Lower leg skin (tissue), 4 donors: Measurements from ENCODE around the gene DPP8. TPM values are rescaled to one million over a fixed set of nuclear protein-coding genes. Genes with fewer than 3 reads are reported as not detected.
"Not testable (repeated sequence)": the region's sequence is repeated elsewhere in the genome, so short reads cannot be mapped to it uniquely, and the experiment has no call there.

Experiments used
- DNase-seq, 2 donors: peaks; one replicate each; pipeline ENCODE4 v3.0.0-alpha.2; 2019; ENCODE audit warnings: low spot score in 2 of 2
- H3K4me3 ChIP-seq: fragments of 200-600 bp; sonication (generic); 2 replicates; pipeline ENCODE4 v1.5.1; 2017; ENCODE audit warnings: mild to moderate bottlenecking, low read depth; ENCODE audit not compliant: poor library complexity, severe bottlenecking
- POLR2A ChIP-seq, 2 donors: fragments of 450-650 bp; IDR thresholded peaks; one replicate each; pipeline ENCODE4 v1.6.1; 2016 to 2017; ENCODE audit warnings: antibody characterized with exemption in 2 of 2, mild to moderate bottlenecking in 1 of 2, moderate library complexity in 1 of 2
- WGBS, 2 donors: methylation state at CpG; one replicate each; pipeline ENCODE4 v1.1.5; 2018; 5-methylcytosine and 5-hydroxymethylcytosine counted together
- intact Hi-C: fragments of 100-400 bp; cut with DNase I; formaldehyde crosslinking; loops from one replicate; pipeline ENCODE4 v1.15.0; 2023; ENCODE audit warnings: low total_unique reads
- total RNA-seq, 4 donors: library from RNA; depleted of rRNA; stranded (reverse); fragments of >200 nt; gene quantifications; one replicate each; pipeline ENCODE4 v1.1.0, GENCODE V29; 2016
- TF ChIP-seq, protein P1 (sequence below), 3 donors: fragments of 450-650 bp; IDR thresholded peaks; one replicate each; pipeline ENCODE4 v1.5.1; 2016; ENCODE audit warnings: antibody characterized with exemption in 3 of 3, mild to moderate bottlenecking in 3 of 3, moderate library complexity in 2 of 3

DPP8 gene
- total RNA-seq, 4 donors from 2014 or later = 23.3 to 35.4 (median 31.1) TPM

DNA sequence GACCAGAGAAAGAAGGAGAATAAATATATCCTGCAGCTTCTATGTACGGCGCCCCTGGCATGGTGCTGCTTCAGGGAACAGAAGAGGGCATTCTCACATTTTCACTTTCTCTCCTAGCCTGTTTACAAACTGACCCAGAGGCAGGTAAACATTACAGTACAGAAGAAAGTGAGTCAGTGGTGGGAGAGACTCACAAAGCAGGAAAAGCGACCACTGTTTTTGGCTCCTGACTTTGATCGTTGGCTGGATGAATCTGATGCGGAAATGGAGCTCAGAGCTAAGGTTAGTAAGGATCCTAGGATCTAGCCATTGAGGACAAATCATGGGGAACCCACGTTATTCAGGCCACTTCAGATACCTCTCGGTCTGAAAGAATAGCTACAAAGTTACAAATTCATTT is 39.1 kb upstream of the DPP8 start:
- WGBS, 2 donors = 94 to 98% methylated on average over 7 of the region's 7 CpGs
- intact Hi-C loops = no loop called here
- no peak for DNase-seq
- H3K4me3 ChIP-seq = no peak overlapping the region
- TF ChIP-seq, protein P1, sequence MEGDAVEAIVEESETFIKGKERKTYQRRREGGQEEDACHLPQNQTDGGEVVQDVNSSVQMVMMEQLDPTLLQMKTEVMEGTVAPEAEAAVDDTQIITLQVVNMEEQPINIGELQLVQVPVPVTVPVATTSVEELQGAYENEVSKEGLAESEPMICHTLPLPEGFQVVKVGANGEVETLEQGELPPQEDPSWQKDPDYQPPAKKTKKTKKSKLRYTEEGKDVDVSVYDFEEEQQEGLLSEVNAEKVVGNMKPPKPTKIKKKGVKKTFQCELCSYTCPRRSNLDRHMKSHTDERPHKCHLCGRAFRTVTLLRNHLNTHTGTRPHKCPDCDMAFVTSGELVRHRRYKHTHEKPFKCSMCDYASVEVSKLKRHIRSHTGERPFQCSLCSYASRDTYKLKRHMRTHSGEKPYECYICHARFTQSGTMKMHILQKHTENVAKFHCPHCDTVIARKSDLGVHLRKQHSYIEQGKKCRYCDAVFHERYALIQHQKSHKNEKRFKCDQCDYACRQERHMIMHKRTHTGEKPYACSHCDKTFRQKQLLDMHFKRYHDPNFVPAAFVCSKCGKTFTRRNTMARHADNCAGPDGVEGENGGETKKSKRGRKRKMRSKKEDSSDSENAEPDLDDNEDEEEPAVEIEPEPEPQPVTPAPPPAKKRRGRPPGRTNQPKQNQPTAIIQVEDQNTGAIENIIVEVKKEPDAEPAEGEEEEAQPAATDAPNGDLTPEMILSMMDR (IDR thresholded peaks at IDR 0.05) = no peak
- no peak for TF ChIP-seq POLR2A (IDR thresholded peaks at IDR 0.05)

DNA sequence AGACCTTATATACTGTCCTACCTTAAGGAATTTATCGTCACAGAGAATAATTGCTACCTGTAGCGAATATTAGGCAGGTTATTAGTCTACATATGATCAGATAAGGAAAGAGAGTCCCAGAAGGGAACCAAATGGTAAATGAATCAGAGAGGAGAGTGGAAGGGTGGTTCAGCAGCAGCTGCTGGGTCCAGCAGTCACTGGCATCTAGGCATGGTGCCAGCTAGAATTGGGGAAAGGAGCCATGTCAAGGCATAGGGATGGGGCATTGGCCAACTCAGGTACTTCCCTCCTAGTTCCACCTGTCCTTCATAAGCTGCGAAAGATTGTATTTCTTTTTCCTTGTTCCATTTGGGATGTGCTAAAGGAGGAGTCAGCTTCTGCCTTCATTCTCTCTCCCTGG is 36.2 kb upstream of the DPP8 start:
- intact Hi-C loops = no loop called here
- WGBS, 2 donors = 95 to 96% methylated on average over 3 of the region's 3 CpGs
- no peak overlapping the region for H3K4me3 ChIP-seq
- DNase-seq = no peak
- TF ChIP-seq, protein P1 (IDR thresholded peaks at IDR 0.05) = no peak
- no peak for TF ChIP-seq POLR2A (IDR thresholded peaks at IDR 0.05)

DNA sequence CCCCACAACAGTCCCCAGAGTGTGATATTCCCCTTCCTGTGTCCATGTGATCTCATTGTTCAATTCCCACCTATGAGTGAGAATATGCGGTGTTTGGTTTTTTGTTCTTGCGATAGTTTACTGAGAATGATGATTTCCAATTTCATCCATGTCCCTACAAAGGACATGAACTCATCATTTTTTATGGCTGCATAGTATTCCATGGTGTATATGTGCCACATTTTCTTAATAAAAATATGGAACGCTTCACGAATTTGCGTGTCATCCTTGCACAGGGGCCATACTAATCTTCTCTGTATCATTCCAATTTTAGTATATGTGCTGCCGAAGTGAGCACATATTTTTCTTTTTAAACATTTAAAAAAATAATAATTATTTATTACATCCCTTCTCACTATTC is 35.4 kb upstream of the DPP8 start:
- H3K4me3 ChIP-seq, intact Hi-C loops, DNase-seq: not testable (repeated sequence)
- WGBS, 2 donors = 94 to 98% methylated on average over 5 of the region's 6 CpGs

DNA sequence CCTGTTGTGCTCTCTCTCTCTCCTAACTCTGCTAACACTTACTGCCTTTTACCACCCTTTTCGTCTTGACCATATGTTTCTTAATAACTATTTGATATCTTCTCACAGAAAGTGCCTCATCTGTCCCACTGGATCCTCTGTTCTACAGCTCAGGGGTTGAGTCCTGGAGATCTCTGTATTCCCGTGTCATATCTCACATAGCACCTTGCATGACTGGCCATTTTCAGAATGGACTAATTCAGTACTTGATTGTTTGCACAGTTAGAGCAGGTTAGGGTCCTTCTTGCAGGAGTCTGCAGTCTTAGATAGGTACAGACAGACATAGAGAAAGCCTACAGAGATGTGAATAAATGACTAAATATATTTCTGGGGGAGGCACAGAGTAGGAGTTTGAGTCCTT is 33.7 kb upstream of the DPP8 start:
- WGBS, 2 donors = 72 to 85% methylated on average over 2 of the region's 2 CpGs
- no peak for DNase-seq
- TF ChIP-seq, protein P1 (IDR thresholded peaks at IDR 0.05) = no peak
- no peak for TF ChIP-seq POLR2A (IDR thresholded peaks at IDR 0.05)
- intact Hi-C loops = no loop called here
- no peak overlapping the region for H3K4me3 ChIP-seq

DNA sequence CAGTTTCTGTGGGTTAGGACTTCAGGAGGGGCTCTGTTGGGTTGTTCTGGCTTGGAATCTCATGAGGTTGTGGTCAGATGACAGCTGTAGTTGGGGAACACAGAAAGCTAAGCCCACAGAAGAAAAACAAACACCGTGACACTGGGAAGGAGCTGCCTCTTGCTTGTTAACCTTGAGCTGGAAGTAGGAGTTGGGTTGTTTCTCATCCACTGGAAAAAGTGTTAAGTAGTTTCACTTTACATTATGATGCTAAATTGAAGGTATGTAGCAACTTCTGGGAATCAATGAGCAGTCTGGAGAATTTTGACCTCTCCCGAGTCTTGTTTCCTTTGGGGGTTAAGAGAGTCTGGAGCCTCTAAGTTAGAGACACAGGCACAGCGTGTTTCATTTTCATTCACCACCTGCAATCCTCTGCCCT is 33.2 kb upstream of the DPP8 start:
- no peak for TF ChIP-seq POLR2A (IDR thresholded peaks at IDR 0.05)
- TF ChIP-seq, protein P1 (IDR thresholded peaks at IDR 0.05) = no peak
- H3K4me3 ChIP-seq = no peak overlapping the region
- intact Hi-C loops = no loop called here
- 71 to 80% methylated on average over 3 of the region's 3 CpGs for WGBS, 2 donors
- no peak for DNase-seq

DNA sequence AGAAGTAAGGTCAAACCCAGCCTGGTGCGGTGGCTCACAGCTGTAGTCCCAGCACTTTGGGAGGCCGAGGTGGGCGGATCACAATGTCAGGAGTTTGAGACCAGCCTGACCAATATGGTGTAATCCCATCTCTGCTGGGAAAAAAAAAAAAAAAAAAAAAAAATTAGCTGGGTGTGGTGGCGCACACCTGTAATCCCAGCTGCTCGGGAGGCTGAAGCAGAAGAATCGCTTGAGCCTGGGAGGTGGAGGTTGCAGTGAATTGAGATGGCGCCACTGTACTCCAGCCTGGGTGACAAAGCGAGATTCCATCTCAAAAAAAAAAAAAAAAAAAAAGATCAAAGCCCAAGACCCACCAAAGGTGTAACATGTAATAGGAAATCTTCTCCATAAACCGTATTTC is 31.8 kb upstream of the DPP8 start:
- H3K4me3 ChIP-seq, DNase-seq, intact Hi-C loops: not testable (repeated sequence)
- 97 to 98% methylated on average over 9 of the region's 9 CpGs for WGBS, 2 donors

DNA sequence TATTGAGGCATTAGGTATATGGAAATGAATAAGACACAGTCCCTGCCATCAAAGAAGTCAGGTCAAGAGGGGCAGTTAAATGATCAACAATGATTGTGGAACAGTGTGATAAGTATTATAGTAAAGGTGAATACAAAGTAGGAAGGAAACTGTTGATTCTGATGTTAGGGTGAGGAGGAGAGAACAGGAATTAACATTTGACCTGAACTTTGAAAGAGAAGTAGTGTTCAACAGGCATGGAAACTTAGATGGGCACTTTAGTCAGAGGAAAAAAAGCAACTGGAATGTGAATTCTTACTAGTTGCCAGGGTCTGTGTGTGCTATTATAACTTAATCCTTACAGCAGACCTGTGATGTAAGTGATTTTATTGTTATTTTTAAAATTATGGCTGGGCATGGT is 30.4 kb upstream of the DPP8 start:
- DNase-seq = no peak
- TF ChIP-seq POLR2A (IDR thresholded peaks at IDR 0.05) = no peak
- TF ChIP-seq, protein P1 (IDR thresholded peaks at IDR 0.05) = no peak
- H3K4me3 ChIP-seq = no peak overlapping the region
- intact Hi-C loops = no loop called here
